ENCODE results near the gene ENTPD3.

DNA sequence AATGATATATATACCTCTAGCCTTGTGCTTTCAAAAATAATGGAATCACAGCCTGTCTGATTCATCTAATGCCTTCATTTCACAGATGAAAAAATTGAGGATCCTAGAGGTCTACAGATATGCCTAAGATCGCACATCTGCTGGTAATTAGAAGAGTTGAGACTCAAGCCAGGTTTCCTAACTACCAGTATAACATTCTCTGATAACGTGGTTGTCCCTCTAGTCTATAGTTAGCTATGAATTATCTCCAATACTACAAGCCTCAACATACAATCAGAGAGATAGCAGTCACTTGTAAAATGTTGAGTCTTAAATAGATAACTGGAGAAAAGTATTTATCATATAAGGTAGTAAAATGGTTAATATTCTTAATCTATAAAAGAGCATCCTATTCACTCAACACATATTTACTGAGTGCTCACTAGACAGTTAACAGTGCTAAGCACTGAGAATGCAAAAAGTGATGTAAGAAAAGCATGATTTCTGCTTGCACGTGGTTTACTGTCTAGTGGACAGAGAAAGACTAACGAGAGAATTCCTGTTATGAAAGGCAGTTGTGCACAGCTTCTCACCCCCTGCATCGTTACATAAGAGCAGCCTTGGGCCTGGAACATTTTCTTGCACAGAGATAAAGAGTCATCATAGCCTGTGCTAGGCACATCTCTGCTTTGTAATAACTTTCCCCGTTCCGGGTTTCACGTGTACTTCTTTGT, 4.9 kb upstream of the ENTPD3 start:
- TF ChIP-seq TCF7 (IDR thresholded peaks at IDR 0.05; ENCODE audit: low read depth) (no peak), ZNF431 (CRISPR knock-in tag; IDR thresholded peaks at IDR 0.05; ENCODE audit: borderline replicate concordance, low read depth) (no peak), ZSCAN9 (CRISPR knock-in tag; IDR thresholded peaks at IDR 0.05; ENCODE audit: borderline replicate concordance) (no peak)
- TF ChIP-seq, protein P1, sequence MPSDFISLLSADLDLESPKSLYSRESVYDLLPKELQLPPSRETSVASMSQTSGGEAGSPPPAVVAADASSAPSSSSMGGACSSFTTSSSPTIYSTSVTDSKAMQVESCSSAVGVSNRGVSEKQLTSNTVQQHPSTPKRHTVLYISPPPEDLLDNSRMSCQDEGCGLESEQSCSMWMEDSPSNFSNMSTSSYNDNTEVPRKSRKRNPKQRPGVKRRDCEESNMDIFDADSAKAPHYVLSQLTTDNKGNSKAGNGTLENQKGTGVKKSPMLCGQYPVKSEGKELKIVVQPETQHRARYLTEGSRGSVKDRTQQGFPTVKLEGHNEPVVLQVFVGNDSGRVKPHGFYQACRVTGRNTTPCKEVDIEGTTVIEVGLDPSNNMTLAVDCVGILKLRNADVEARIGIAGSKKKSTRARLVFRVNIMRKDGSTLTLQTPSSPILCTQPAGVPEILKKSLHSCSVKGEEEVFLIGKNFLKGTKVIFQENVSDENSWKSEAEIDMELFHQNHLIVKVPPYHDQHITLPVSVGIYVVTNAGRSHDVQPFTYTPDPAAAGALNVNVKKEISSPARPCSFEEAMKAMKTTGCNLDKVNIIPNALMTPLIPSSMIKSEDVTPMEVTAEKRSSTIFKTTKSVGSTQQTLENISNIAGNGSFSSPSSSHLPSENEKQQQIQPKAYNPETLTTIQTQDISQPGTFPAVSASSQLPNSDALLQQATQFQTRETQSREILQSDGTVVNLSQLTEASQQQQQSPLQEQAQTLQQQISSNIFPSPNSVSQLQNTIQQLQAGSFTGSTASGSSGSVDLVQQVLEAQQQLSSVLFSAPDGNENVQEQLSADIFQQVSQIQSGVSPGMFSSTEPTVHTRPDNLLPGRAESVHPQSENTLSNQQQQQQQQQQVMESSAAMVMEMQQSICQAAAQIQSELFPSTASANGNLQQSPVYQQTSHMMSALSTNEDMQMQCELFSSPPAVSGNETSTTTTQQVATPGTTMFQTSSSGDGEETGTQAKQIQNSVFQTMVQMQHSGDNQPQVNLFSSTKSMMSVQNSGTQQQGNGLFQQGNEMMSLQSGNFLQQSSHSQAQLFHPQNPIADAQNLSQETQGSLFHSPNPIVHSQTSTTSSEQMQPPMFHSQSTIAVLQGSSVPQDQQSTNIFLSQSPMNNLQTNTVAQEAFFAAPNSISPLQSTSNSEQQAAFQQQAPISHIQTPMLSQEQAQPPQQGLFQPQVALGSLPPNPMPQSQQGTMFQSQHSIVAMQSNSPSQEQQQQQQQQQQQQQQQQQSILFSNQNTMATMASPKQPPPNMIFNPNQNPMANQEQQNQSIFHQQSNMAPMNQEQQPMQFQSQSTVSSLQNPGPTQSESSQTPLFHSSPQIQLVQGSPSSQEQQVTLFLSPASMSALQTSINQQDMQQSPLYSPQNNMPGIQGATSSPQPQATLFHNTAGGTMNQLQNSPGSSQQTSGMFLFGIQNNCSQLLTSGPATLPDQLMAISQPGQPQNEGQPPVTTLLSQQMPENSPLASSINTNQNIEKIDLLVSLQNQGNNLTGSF (CRISPR knock-in tag; IDR thresholded peaks at IDR 0.05): no peak
